Uterus (tissue), 4 donors: Measurements from ENCODE around the gene KIF14. TPM values are rescaled to one million over a fixed set of nuclear protein-coding genes. Genes with fewer than 3 reads are reported as not detected.
A peak's percentile ranks its signal among the peaks of the same experiment; 100 is the strongest.

Experiments
- DNase-seq, 2 donors: peaks; one replicate each; pipeline ENCODE4 v3.0.0-alpha.2; 2019 to 2020
- H3K27ac ChIP-seq, 2 donors: fragments of 200-600 bp; sonication (generic); 1 replicate in 1 of 2; 2 replicates in 1 of 2; pipeline ENCODE4 v1.5.1; 2016 to 2018
- H3K27me3 ChIP-seq, 2 donors: fragments of 200-600 bp; sonication (generic); one replicate each; pipeline ENCODE4 v1.5.1; 2018 to 2019; ENCODE audit warnings: control low read depth in 1 of 2
- H3K36me3 ChIP-seq, 2 donors: fragments of 200-600 bp; sonication (generic); one replicate each; pipeline ENCODE4 v1.5.1; 2019; ENCODE audit warnings: control low read depth in 1 of 2
- H3K4me1 ChIP-seq, 2 donors: fragments of 200-600 bp; sonication (generic); one replicate each; pipeline ENCODE4 v1.5.1; 2018 to 2019; ENCODE audit warnings: control low read depth in 1 of 2
- H3K4me3 ChIP-seq, 2 donors: fragments of 200-600 bp; sonication (generic); 1 replicate in 1 of 2; 2 replicates in 1 of 2; pipeline ENCODE4 v1.5.1; 2018 to 2019; ENCODE audit warnings: mild to moderate bottlenecking in 1 of 2
- H3K9me3 ChIP-seq, 2 donors: fragments of 200-600 bp; sonication (generic); one replicate each; pipeline ENCODE4 v1.5.1; 2019; ENCODE audit warnings: control low read depth in 1 of 2
- CTCF ChIP-seq, 4 experiments: fragments of 200-600 bp in 2 of 4; fragments of 450-650 bp in 2 of 4; sonication (generic) in 2 of 4; IDR thresholded peaks; one replicate each; pipeline ENCODE4 v1.5.1; 2016 to 2019; ENCODE audit warnings: antibody characterized with exemption in 4 of 4, mild to moderate bottlenecking in 2 of 4, moderate library complexity in 1 of 4
- POLR2A ChIP-seq, 2 donors: fragments of 450-650 bp; IDR thresholded peaks; one replicate each; pipeline ENCODE4 v1.6.1; 2016; ENCODE audit warnings: antibody characterized with exemption in 2 of 2, mild to moderate bottlenecking in 1 of 2, moderate library complexity in 1 of 2
- intact Hi-C: fragments of 100-400 bp; cut with DNase I; formaldehyde crosslinking; loops from one replicate; pipeline ENCODE4 v1.15.1; 2023; ENCODE audit warnings: low total_unique reads
- total RNA-seq, 4 donors: library from RNA; depleted of rRNA in 3 of 4; stranded (reverse); fragments of >200 nt in 3 of 4; gene quantifications; one replicate each; pipeline versions ENCODE4 v1.1.0 to v1.2.4, GENCODE V29; 2014 to 2023
- donor health status: DM: yes; HTN: yes; CAD: no.

Gene KIF14
- total RNA-seq, 4 donors from 2014 or later, result under 0.01 to 9.2 (median 0.15) TPM; not detected in 1

- Histone ChIP-seq H3K36me3 (no peaks in the 10 kb centered on the region), H3K27ac (no peak overlapping the region), H3K9me3 (no peaks in the 10 kb centered on the region), H3K4me1 (no peaks in the 10 kb centered on the region), H3K4me3 (no peak overlapping the region), H3K27me3 (no peaks in the 10 kb centered on the region)
- no peak for DNase-seq
- TF ChIP-seq POLR2A (IDR thresholded peaks at IDR 0.05), result no peak
- TF ChIP-seq CTCF (IDR thresholded peaks at IDR 0.05), result no peak
- intact Hi-C loops, result no loop called here
These were observed 108.4 kb downstream of the KIF14 start for GRCh38 chr1:200512191-200512590.

GRCh38 chr1:200510228-200510623 lies 110.3 kb downstream of the KIF14 start:
- no peak for TF ChIP-seq POLR2A (IDR thresholded peaks at IDR 0.05)
- peak; percentile 71 to 85 (median 78) for TF ChIP-seq CTCF (IDR thresholded peaks at IDR 0.05)
- Histone ChIP-seq H3K9me3 (no peaks in the 10 kb centered on the region), H3K4me1 (no peaks in the 10 kb centered on the region), H3K36me3 (no peaks in the 10 kb centered on the region), H3K4me3 (no peak overlapping the region), H3K27ac (no peak overlapping the region), H3K27me3 (no peaks in the 10 kb centered on the region)
- intact Hi-C loops, result no loop called here
- DNase-seq, result peak; percentile 46 to 59

- H3K27me3 ChIP-seq, result no peaks in the 10 kb centered on the region
- no peak overlapping the region for H3K27ac ChIP-seq
- intact Hi-C loops, result no loop called here
- TF ChIP-seq CTCF (IDR thresholded peaks at IDR 0.05) (no peak), POLR2A (IDR thresholded peaks at IDR 0.05) (no peak)
- no peaks in the 10 kb centered on the region for H3K9me3 ChIP-seq
- no peak overlapping the region for H3K4me3 ChIP-seq
- no peaks in the 10 kb centered on the region for H3K4me1 ChIP-seq
- no peak for DNase-seq
- H3K36me3 ChIP-seq, result no peaks in the 10 kb centered on the region
These were observed 114.1 kb downstream of the KIF14 start for GRCh38 chr1:200506471-200506870.

- intact Hi-C loops, result no loop called here
- no peak overlapping the region for H3K27ac ChIP-seq
These were observed 115.3 kb downstream of the KIF14 start for GRCh38 chr1:200505257-200505656.

More at GRCh38 chr1:200505257-200505656, 115.3 kb downstream of the KIF14 start:
- no peaks in the 10 kb centered on the region for H3K27me3 ChIP-seq
- H3K4me3 ChIP-seq, result no peak overlapping the region
- H3K4me1 ChIP-seq, result no peaks in the 10 kb centered on the region
- DNase-seq, result no peak
- H3K36me3 ChIP-seq, result no peaks in the 10 kb centered on the region
- H3K9me3 ChIP-seq, result no peaks in the 10 kb centered on the region
- TF ChIP-seq POLR2A (IDR thresholded peaks at IDR 0.05), result no peak
- TF ChIP-seq CTCF (IDR thresholded peaks at IDR 0.05), result no peak

Other genes with a start within 250 kb of the KIF14 start
- 10 to 100 TPM; 15.3 to 24.7 (median 18.5) TPM for gene ZNF281, start 210.7 kb downstream of the KIF14 start, total RNA-seq
- 10 to 100 TPM in 3 of 4 donors, 1 to 10 TPM in 1; 8.2 to 30.5 (median 22.0) TPM for gene DDX59, start 49.2 kb upstream of the KIF14 start, total RNA-seq
- 10 to 100 TPM; 31.0 to 64.8 (median 47.7) TPM for gene CAMSAP2, start 118.1 kb upstream of the KIF14 start, total RNA-seq